ENCODE results near the gene ATOH7. TPM values are rescaled to one million over a fixed set of nuclear protein-coding genes. Genes with fewer than 3 reads are reported as not detected.
"Not testable (repeated sequence)": the region's sequence is repeated elsewhere in the genome, so short reads cannot be mapped to it uniquely, and the experiment has no call there.

ATOH7 gene
- total RNA-seq, 1 donor from 2014 or later = not detected

- H3K4me1 Mint-ChIP-seq (ENCODE audit: low read depth); H3K4me3 Mint-ChIP-seq (ENCODE audit: low read depth); H3K9me3 Mint-ChIP-seq; DNase-seq (ENCODE audit: low spot score); H3K36me3 Mint-ChIP-seq (ENCODE audit: low read depth); H3K27ac Mint-ChIP-seq; intact Hi-C loops (cut with micrococcal nuclease): not testable (repeated sequence)
- H3K27me3 Mint-ChIP-seq (ENCODE audit: low read depth) = peaks cover 33% of the 10 kb centered on the region
These were observed 36.1 kb downstream of the ATOH7 start for GRCh38 chr10:68195776-68196175.

GRCh38 chr10:68194290-68194689 is 37.6 kb downstream of the ATOH7 start:
- no peaks in the 10 kb centered on the region for H3K36me3 Mint-ChIP-seq (ENCODE audit: low read depth)
- DNase-seq (ENCODE audit: low spot score) = no peak
- no peaks in the 10 kb centered on the region for H3K9me3 Mint-ChIP-seq
- intact Hi-C loops (cut with micrococcal nuclease) = no loop called here
- peaks cover 38% of the 10 kb centered on the region for H3K27me3 Mint-ChIP-seq (ENCODE audit: low read depth)
- no peak overlapping the region for H3K4me3 Mint-ChIP-seq (ENCODE audit: low read depth)
- H3K27ac Mint-ChIP-seq = no peak overlapping the region
- no peaks in the 10 kb centered on the region for H3K4me1 Mint-ChIP-seq (ENCODE audit: low read depth)

GRCh38 chr10:68192113-68192512 is 39.8 kb downstream of the ATOH7 start:
- H3K9me3 Mint-ChIP-seq = no peaks in the 10 kb centered on the region
- no peaks in the 10 kb centered on the region for H3K4me1 Mint-ChIP-seq (ENCODE audit: low read depth)
- H3K4me3 Mint-ChIP-seq (ENCODE audit: low read depth) = no peak overlapping the region
- H3K36me3 Mint-ChIP-seq (ENCODE audit: low read depth) = no peaks in the 10 kb centered on the region
- peaks cover 34% of the 10 kb centered on the region for H3K27me3 Mint-ChIP-seq (ENCODE audit: low read depth)
- DNase-seq (ENCODE audit: low spot score) = no peak
- H3K27ac Mint-ChIP-seq = no peak overlapping the region
- intact Hi-C loops (cut with micrococcal nuclease) = no loop called here

- no peaks in the 10 kb centered on the region for H3K9me3 Mint-ChIP-seq
- no peak for DNase-seq (ENCODE audit: low spot score)
- no peak overlapping the region for H3K27ac Mint-ChIP-seq
- H3K4me1 Mint-ChIP-seq (ENCODE audit: low read depth) = no peaks in the 10 kb centered on the region
- peaks cover 44% of the 10 kb centered on the region for H3K27me3 Mint-ChIP-seq (ENCODE audit: low read depth)
- no peaks in the 10 kb centered on the region for H3K36me3 Mint-ChIP-seq (ENCODE audit: low read depth)
- intact Hi-C loops (cut with micrococcal nuclease) = no loop called here
- no peak overlapping the region for H3K4me3 Mint-ChIP-seq (ENCODE audit: low read depth)
These were observed 43.1 kb downstream of the ATOH7 start for GRCh38 chr10:68188835-68189234.

- no peak for DNase-seq (ENCODE audit: low spot score)
These were observed 46.8 kb downstream of the ATOH7 start for GRCh38 chr10:68185085-68185484.

GRCh38 chr10:68184546-68184945 is 47.4 kb downstream of the ATOH7 start:
- H3K4me1 Mint-ChIP-seq (ENCODE audit: low read depth) = no peaks in the 10 kb centered on the region
- H3K27ac Mint-ChIP-seq = no peak overlapping the region
- DNase-seq (ENCODE audit: low spot score) = no peak
- H3K36me3 Mint-ChIP-seq (ENCODE audit: low read depth) = no peaks in the 10 kb centered on the region
- intact Hi-C loops (cut with micrococcal nuclease) = no loop called here
- peaks cover 26% of the 10 kb centered on the region for H3K27me3 Mint-ChIP-seq (ENCODE audit: low read depth)
- H3K9me3 Mint-ChIP-seq = no peaks in the 10 kb centered on the region
- no peak overlapping the region for H3K4me3 Mint-ChIP-seq (ENCODE audit: low read depth)

More at GRCh38 chr10:68185085-68185484, 46.8 kb downstream of the ATOH7 start:
- Mint-ChIP-seq H3K9me3 (no peaks in the 10 kb centered on the region), H3K4me1 (ENCODE audit: low read depth) (no peaks in the 10 kb centered on the region), H3K4me3 (ENCODE audit: low read depth) (no peak overlapping the region), H3K27ac (no peak overlapping the region), H3K36me3 (ENCODE audit: low read depth) (no peaks in the 10 kb centered on the region), H3K27me3 (ENCODE audit: low read depth) (peaks cover 27% of the 10 kb centered on the region)
- intact Hi-C loops (cut with micrococcal nuclease) = no loop called here

Other genes with a start within 250 kb of the ATOH7 start
- 48.9 and 55.7 TPM in 2 replicates for gene HERC4, start 156.8 kb downstream of the ATOH7 start, total RNA-seq
- not detected in 2 replicates for gene MYPN, start 122.6 kb downstream of the ATOH7 start, total RNA-seq
- 172 and 183 TPM in 2 replicates for gene HNRNPH3, start 100.0 kb upstream of the ATOH7 start, total RNA-seq
- 1.3 TPM in 2 replicates for gene PBLD, start 100.8 kb upstream of the ATOH7 start, total RNA-seq
- gene RUFY2, start 175.2 kb upstream of the ATOH7 start, total RNA-seq = 11.3 and 12.1 TPM in 2 replicates
- gene DNA2, start 239.9 kb upstream of the ATOH7 start, total RNA-seq = 51.6 and 54.3 TPM in 2 replicates

All from activated T-helper 2 cell treated with anti-CD3 and anti-CD28 coated beads, Interferon-gamma antibody, Interleukin-2, Interleukin-4, amounts not matched to agents 10 μg/mL and 5 μg/mL and 100 μg/mL, durations not matched to agents 14 hours and 24 hours and 36 hours (primary cell).